ENCODE measurements around the gene ALG9. TPM values are rescaled to one million over a fixed set of nuclear protein-coding genes. Genes with fewer than 3 reads are reported as not detected.

The ALG9 gene
- polyA plus RNA-seq, 2 of the 4 experiments (the other 2 are of a cell fraction), result 15.3 to 33.3 TPM

GRCh38 chr11:111749646-111750045, 121.7 kb downstream of the ALG9 start:
- H3K4me2 ChIP-seq, result no peak overlapping the region
- ATAC-seq (no peak), FAIRE-seq (no peak), DNase-seq (ENCODE audit: low read depth in 1 of 2, low spot score in 1 of 2) (no peak)
- POLR2A ChIA-PET, result no interaction called here
- H3K4me1 ChIP-seq, result peaks cover 9% of the 10 kb centered on the region; the same call in 1 of the 3 replicates
- no peak overlapping the region for H3K4me3 ChIP-seq
- no peak overlapping the region for H3K27ac ChIP-seq
- TF ChIP-seq RAD21 (conservative IDR thresholded peaks at IDR 0.05 in 1 of 2, IDR thresholded peaks at IDR 0.05 in 1 of 2) (no peak), NPAS2 (CRISPR knock-in tag; IDR thresholded peaks at IDR 0.05; ENCODE audit: borderline replicate concordance) (no peak), USF2 (IDR thresholded peaks at IDR 0.05) (no peak), JUNB (IDR thresholded peaks at IDR 0.05) (no peak), RNF2 (IDR thresholded peaks at IDR 0.05; ENCODE audit: borderline replicate concordance, low read depth) (no peak), HES2 (IDR thresholded peaks at IDR 0.05) (no peak), SMC3 (IDR thresholded peaks at IDR 0.05) (no peak)
- CTCF ChIA-PET, result no interaction called here
- no peaks in the 10 kb centered on the region for H3K9me3 ChIP-seq

- no peaks in the 10 kb centered on the region for H3K9me3 ChIP-seq
- no peak for DNase-seq (ENCODE audit: low read depth in 1 of 2, low spot score in 1 of 2)
- WGBS (ENCODE audit: missing lambda C conversion rate), result 76% methylated on average over 7 of the region's 7 CpGs
- CTCF ChIA-PET, result no interaction called here
- POLR2A ChIA-PET, result no interaction called here
- no peak overlapping the region for H3K4me3 ChIP-seq
- H3K27ac ChIP-seq, result no peak overlapping the region
- H3K4me1 ChIP-seq, result peaks cover 9% of the 10 kb centered on the region; the same call in 1 of the 3 replicates
- H3K4me2 ChIP-seq, result no peak overlapping the region
- no peak for FAIRE-seq
- TF ChIP-seq MYC (IDR thresholded peaks at IDR 0.05; ENCODE audit: borderline replicate concordance, low read length) (no peak), MAFK (IDR thresholded peaks at IDR 0.05; ENCODE audit: partially characterized antibody) (no peak)
- ATAC-seq, result peak in 1 of 2 experiments; percentile 42; a peak in 2 of 6 replicates
These were observed 123.2 kb downstream of the ALG9 start for GRCh38 chr11:111748035-111748804.

- Histone ChIP-seq H3K4me1 (peaks cover 9% of the 10 kb centered on the region; the same call in 1 of the 3 replicates), H3K4me3 (no peak overlapping the region), H3K4me2 (peak overlapping the region; percentile 8; the same call in 1 of the 3 replicates), H3K9me3 (no peaks in the 10 kb centered on the region), H3K27ac (no peak overlapping the region)
- 90% methylated on average over 6 of the region's 6 CpGs for WGBS (ENCODE audit: missing lambda C conversion rate)
- CTCF ChIA-PET, result interaction anchor here (1.0 kb wide), 1 partner anchor 12 kb away, joined by 3 read pairs; no protein-coding TSS in a partner anchor
- POLR2A ChIA-PET, result no interaction called here
- TF ChIP-seq HOXA7 (CRISPR knock-in tag; IDR thresholded peaks at IDR 0.05), result no peak
- TF ChIP-seq ZNF302 (CRISPR knock-in tag; IDR thresholded peaks at IDR 0.05), result no peak
- TF ChIP-seq KDM1A (IDR thresholded peaks at IDR 0.05; ENCODE audit: low read depth), result no peak
- TF ChIP-seq RAD21 (conservative IDR thresholded peaks at IDR 0.05 in 1 of 2, IDR thresholded peaks at IDR 0.05 in 1 of 2), result no peak
- TF ChIP-seq JUNB (IDR thresholded peaks at IDR 0.05), result no peak
- TF ChIP-seq CTCF (IDR thresholded peaks at IDR 0.05), result no peak
- no peak for TF ChIP-seq FOSL2 (IDR thresholded peaks at IDR 0.05)
- no peak for TF ChIP-seq FOSL2 (CRISPR knock-in tag; IDR thresholded peaks at IDR 0.05)
- TF ChIP-seq ZC3H11A (IDR thresholded peaks at IDR 0.05), result no peak
- TF ChIP-seq NFE2L2 (conservative IDR thresholded peaks at IDR 0.05; ENCODE audit: low read length), result no peak
- TF ChIP-seq SMC3 (IDR thresholded peaks at IDR 0.05), result no peak
- TF ChIP-seq FOSB (CRISPR knock-in tag; IDR thresholded peaks at IDR 0.05), result no peak
- no peak for TF ChIP-seq EHF (CRISPR knock-in tag; IDR thresholded peaks at IDR 0.05)
- TF ChIP-seq ZFP36 (IDR thresholded peaks at IDR 0.05; ENCODE audit: borderline replicate concordance, partially characterized antibody), result no peak
- TF ChIP-seq CBX8 (IDR thresholded peaks at IDR 0.05), result no peak
- no peak for TF ChIP-seq CHD4 (IDR thresholded peaks at IDR 0.05; ENCODE audit: borderline replicate concordance)
- TF ChIP-seq RARB (CRISPR knock-in tag; IDR thresholded peaks at IDR 0.05), result no peak
- DNase-seq (ENCODE audit: low read depth in 1 of 2, low spot score in 1 of 2) (no peak), ATAC-seq (no peak), FAIRE-seq (no peak)
These were observed 125.5 kb downstream of the ALG9 start for GRCh38 chr11:111745719-111746504.
